GM19099 (cell line): ENCODE results near the gene UBC.

Experiments used
- POLR2A ChIP-seq: IDR thresholded peaks from 3 replicates; pipeline ENCODE4 v1.6.1; 2011; ENCODE audit warnings: low read depth; ENCODE audit not compliant: insufficient read length; ENCODE audit errors: extremely low read depth

The UBC gene

GRCh38 chr12:124904306-124905098, 9.9 kb downstream of the UBC start:
- no peak for TF ChIP-seq POLR2A

- no peak for TF ChIP-seq POLR2A
Observed at GRCh38 chr12:124902916-124903315, 11.5 kb downstream of the UBC start.

DNA sequence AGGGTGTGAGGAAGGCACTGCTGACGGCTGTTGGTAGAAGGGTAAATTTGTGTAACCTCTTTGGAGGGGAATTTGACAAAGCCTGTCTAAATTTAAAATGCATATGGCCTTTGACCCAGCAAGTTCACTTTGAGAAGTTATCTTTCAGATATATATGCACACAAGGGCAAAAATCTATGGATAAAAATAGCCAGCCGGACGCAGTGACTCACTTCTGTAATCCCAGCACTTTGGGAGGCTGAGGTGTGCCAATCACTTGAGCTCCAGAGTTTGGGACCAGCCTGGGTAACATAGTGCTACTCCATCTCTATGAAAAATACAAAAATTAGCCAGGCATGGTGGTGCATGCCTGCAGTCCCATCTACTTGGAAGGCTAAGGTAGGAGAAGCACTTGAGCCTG, 13.4 kb downstream of the UBC start:
- TF ChIP-seq POLR2A, result no peak

DNA sequence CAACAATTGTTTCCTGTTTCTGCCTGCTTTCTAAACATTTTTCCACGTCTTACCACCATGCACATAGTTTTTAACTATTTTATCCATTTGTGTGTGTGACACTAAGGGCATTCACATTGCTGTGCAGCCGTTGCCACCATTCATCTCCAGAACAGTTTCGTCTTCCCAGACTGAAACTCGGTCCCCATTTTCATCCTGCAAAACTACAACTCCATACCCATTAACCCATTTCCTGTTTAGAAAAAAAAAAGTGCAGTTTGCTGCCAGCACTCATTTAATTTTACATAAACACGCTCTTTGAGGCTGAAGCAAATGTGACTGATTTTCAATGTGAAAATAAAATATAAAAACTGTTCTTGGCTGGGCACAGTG, 15.5 kb downstream of the UBC start:
- TF ChIP-seq POLR2A, result no peak

DNA sequence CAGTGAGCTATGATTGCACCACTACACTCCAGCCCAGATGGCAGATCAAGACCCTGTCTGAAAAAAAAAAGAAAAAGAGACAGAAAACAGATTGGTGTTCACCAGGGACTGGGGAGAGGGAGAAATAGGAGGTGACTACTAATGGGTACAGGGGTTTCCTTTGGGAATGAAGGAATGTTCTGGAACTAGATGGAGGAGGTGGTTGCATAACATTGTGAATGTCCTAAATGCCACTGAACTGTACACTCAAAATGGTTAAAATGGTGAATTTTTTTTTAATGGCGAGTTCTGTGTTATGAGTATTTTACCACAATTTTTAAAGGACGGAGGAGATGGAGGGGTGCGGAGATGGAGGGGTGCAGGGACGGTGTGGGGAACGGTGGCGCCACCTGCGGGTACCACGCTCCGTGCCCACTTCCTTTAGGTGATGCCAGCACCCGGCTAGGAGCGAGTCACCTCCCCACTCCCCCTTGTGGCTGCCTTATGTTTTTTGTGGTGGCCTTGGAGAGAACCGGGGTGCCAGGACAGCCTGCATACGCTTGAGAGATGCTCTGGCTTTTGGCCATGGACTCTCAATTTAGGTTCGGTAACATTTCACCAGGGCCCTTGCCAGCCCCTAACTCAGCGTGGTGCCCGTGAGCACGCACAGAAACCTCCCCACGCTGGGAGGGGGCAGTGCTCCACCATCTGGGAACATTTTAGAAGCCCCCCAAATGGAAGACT, 16.1 kb downstream of the UBC start:
- TF ChIP-seq POLR2A, result no peak

GRCh38 chr12:124896461-124896860, 18.0 kb downstream of the UBC start:
- no peak for TF ChIP-seq POLR2A

- no peak for TF ChIP-seq POLR2A
Observed at GRCh38 chr12:124893792-124894516, 20.5 kb downstream of the UBC start.

- no peak for TF ChIP-seq POLR2A
Observed at GRCh38 chr12:124888260-124888659, 26.2 kb downstream of the UBC start.

GRCh38 chr12:124884587-124885438, 29.6 kb downstream of the UBC start:
- peak; percentile 30 for TF ChIP-seq POLR2A

DNA sequence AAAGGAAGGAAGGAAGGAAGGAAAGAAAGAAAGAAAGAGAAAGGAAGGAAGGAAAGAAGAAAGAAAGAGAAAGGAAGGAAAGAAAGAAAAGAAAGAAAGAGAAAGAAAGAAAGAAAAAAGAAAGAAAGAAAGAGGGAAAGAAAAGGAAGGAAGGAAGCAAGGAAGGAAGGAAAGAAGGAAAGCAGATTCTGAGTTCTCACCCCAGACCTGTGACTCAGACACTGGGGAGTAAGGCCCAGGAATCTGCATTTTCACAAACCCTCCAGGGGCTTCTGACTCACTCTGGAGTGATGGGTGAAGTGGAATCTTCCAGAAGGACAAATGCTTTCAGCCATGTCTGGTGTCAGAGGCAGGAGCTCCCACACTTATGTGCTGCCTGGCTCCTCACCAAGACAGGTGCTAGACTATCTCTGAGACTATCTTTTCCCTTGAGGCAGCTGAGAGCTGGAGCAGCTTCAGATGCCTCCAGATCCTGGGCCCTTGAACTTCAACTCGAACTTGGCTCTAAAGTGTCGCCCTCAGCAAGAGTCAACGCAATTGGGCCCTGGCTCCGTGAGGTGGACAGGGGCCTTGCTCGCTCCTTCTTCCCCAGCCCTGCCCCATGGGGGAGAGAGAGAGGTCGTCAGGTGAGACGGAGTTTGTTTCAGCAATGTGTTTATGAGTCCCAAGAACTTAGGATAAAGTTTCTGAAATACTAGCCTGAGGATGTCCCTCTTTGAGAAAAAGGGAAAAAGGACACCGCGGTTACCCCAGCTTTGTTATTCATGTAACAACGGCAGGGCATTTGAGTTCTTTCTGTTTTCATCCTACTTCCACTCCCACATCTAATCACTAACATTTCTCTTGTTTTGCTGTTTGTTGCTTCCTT, 31.0 kb downstream of the UBC start:
- no peak for TF ChIP-seq POLR2A

DNA sequence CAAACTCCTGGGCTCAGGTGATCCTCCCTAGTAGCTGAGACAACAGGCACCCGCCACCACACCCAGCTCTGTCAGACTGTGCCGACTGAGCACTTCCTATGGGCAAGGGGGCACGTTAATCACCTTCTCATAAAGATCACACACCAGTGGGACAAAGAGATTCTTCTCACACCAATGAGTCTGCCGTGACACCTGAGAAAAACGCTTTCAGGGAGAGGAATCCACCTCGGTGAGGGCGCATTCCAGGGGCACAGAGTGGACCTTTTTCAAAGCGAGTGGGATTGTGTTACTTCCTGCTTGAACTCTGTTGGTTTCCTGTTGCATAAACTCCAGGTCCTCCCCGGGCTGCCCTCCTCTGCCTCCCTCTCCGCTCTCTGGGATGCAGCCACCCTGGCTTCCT, 33.3 kb downstream of the UBC start:
- TF ChIP-seq POLR2A, result no peak

GRCh38 chr12:124878795-124879516, 35.5 kb downstream of the UBC start:
- no peak for TF ChIP-seq POLR2A

- no peak for TF ChIP-seq POLR2A
Observed at GRCh38 chr12:124877423-124877822, 37.0 kb downstream of the UBC start.

- TF ChIP-seq POLR2A, result no peak
Observed at GRCh38 chr12:124876171-124876570, 38.3 kb downstream of the UBC start.

GRCh38 chr12:124875803-124876132, 38.7 kb downstream of the UBC start:
- no peak for TF ChIP-seq POLR2A
